HCT116 (cell line): ENCODE measurements around the gene GOLIM4. TPM values are rescaled to one million over a fixed set of nuclear protein-coding genes. Genes with fewer than 3 reads are reported as not detected.

ENCODE experiments used
- ATAC-seq: fragments of 200-7000 bp; cut with Tn5 transposase; 2 replicates; pipeline ENCODE4 v1.9.1; 2020; ENCODE audit warnings: mild to moderate bottlenecking, moderate library complexity
- BruUV-seq: library from RNA; stranded (reverse); fragments of 400-500 nt; replicated peaks from 2 replicates; lab custom pipeline; 2021; lab: Mats Ljungman, UMichigan
- CTCF ChIA-PET: fragments of 300-600 bp; sonication (Branson Sonifier 250); formaldehyde crosslinking; loops from one replicate; lab custom pipeline; 2021; ENCODE audit warnings: antibody characterized with exemption; lab: Charles Lee
- POLR2A ChIA-PET: fragments of 300-600, 350-600 bp; sonication (Branson Sonifier 250); formaldehyde crosslinking; loops from one replicate; lab custom pipeline; 2021; ENCODE audit warnings: antibody characterized with exemption; lab: Charles Lee
- RAD21 ChIA-PET, 2 experiments: fragments of 300-600 bp; sonication (Branson Sonifier 250); formaldehyde crosslinking; loops; one replicate each; lab custom pipeline; 2023; ENCODE audit warnings: low total read pairs in 2 of 2; ENCODE audit not compliant: uncharacterized antibody in 2 of 2, unreplicated experiment in 2 of 2, low non-redundant PET in 1 of 2; lab: Charles Lee
- DNase-seq: peaks from one replicate; pipeline ENCODE4 v3.0.0-alpha.2; 2010; ENCODE audit warnings: low read depth, low spot score
- H2AFZ ChIP-seq: fragments of 200-600 bp; shearing (Covaris generic), sonication (generic); 2 replicates; pipeline ENCODE4 v1.6.1; 2017; ENCODE audit warnings: low read depth, mixed run types, mixed read lengths, antibody characterized with exemption, low read length; ENCODE audit not compliant: poor library complexity, severe bottlenecking
- H3K27ac ChIP-seq: 2 replicates; pipeline ENCODE4 v1.5.1; 2012; ENCODE audit warnings: low read depth, low read length
- H3K27me3 ChIP-seq: fragments of 200-600 bp; sonication (generic); 2 replicates; pipeline ENCODE4 v1.6.1; 2016; ENCODE audit warnings: mixed run types, low read length, mixed read lengths; ENCODE audit not compliant: insufficient read depth
- H3K36me3 ChIP-seq, 2 experiments: fragments of 200-500 bp in 1 of 2; fragments of 200-600 bp in 1 of 2; sonication (Bioruptor generic) in 1 of 2; sonication (generic) in 1 of 2; 2 replicates each; pipeline versions ENCODE4 v1.5.1 to v1.6.1; 2014 to 2016; ENCODE audit warnings: low read length in 2 of 2, inconsistent platforms in 1 of 2, mixed read lengths in 1 of 2, mixed run types in 1 of 2; ENCODE audit not compliant: insufficient read depth in 2 of 2, control insufficient read depth in 1 of 2
- H3K4me1 ChIP-seq, 2 experiments: fragments of 200-600 bp in 1 of 2; sonication (generic) in 1 of 2; 2 replicates each; pipeline versions ENCODE4 v1.5.1 to v1.6.1; 2012 to 2017; ENCODE audit warnings: low read length in 2 of 2, inconsistent platforms in 1 of 2, mild to moderate bottlenecking in 1 of 2, mixed read lengths in 1 of 2, mixed run types in 1 of 2, moderate library complexity in 1 of 2; ENCODE audit not compliant: insufficient read depth in 2 of 2, control insufficient read depth in 1 of 2
- H3K4me2 ChIP-seq: fragments of 200-600 bp; sonication (generic); 2 replicates; pipeline ENCODE4 v1.6.1; 2017; ENCODE audit warnings: mixed run types, low read length, mixed read lengths
- H3K4me3 ChIP-seq, 2 experiments: fragments of 200-600 bp in 1 of 2; sonication (generic) in 1 of 2; replicated peaks in 1 of 2; 2 replicates each; pipeline ENCODE4 v1.5.1; 2011 to 2016; ENCODE audit warnings: low read length in 2 of 2, control low read depth in 1 of 2, low read depth in 1 of 2, mild to moderate bottlenecking in 1 of 2, mixed read lengths in 1 of 2, mixed run types in 1 of 2
- H3K79me2 ChIP-seq: fragments of 200-600 bp; sonication (generic); 2 replicates; pipeline ENCODE4 v1.6.1; 2017; ENCODE audit warnings: mild to moderate bottlenecking, mixed run types, low read length, moderate library complexity, mixed read lengths; ENCODE audit not compliant: insufficient read depth
- H3K9ac ChIP-seq: fragments of 200-600 bp; sonication (generic); 2 replicates; pipeline ENCODE4 v1.6.1; 2016; ENCODE audit warnings: low read length, mixed read lengths
- H3K9me2 ChIP-seq: fragments of 200-600 bp; sonication (generic), shearing (Covaris generic); 2 replicates; pipeline ENCODE4 v1.6.1; 2017; ENCODE audit warnings: mixed run types, mild to moderate bottlenecking, moderate library complexity; ENCODE audit not compliant: insufficient read depth
- H3K9me3 ChIP-seq, 2 experiments: fragments of 200-500 bp in 1 of 2; fragments of 200-600 bp in 1 of 2; sonication (Bioruptor generic) in 1 of 2; sonication (generic) in 1 of 2; 2 replicates each; pipeline ENCODE4 v1.6.1; 2014 to 2017; ENCODE audit warnings: low read length in 2 of 2, mixed read lengths in 2 of 2, inconsistent platforms in 1 of 2, low read depth in 1 of 2, mild to moderate bottlenecking in 1 of 2, mixed run types in 1 of 2, moderate library complexity in 1 of 2; ENCODE audit not compliant: control insufficient read depth in 1 of 2, insufficient read depth in 1 of 2
- H4K20me1 ChIP-seq: fragments of 200-600 bp; sonication (generic), shearing (Covaris generic); 2 replicates; pipeline ENCODE4 v1.6.1; 2017; ENCODE audit warnings: mixed run types, mild to moderate bottlenecking, moderate library complexity; ENCODE audit not compliant: insufficient read depth
- CBX3 ChIP-seq: IDR thresholded peaks from 2 replicates; pipeline ENCODE4 v1.6.1; 2012; ENCODE audit warnings: low read depth
- CEBPB ChIP-seq: IDR thresholded peaks from 2 replicates; pipeline ENCODE4 v1.6.1; 2012; ENCODE audit warnings: low read depth
- EGR1 ChIP-seq: IDR thresholded peaks from 2 replicates; pipeline ENCODE4 v1.6.1; 2012; ENCODE audit warnings: low read depth
- ELF1 ChIP-seq: IDR thresholded peaks from 2 replicates; pipeline ENCODE4 v1.6.1; 2012; ENCODE audit warnings: low read depth, borderline replicate concordance
- EZH2phosphoT487 ChIP-seq: fragments of 200-600 bp; IDR thresholded peaks from 2 replicates; pipeline ENCODE4 v1.6.1; 2018; ENCODE audit warnings: antibody characterized with exemption, borderline replicate concordance
- FOSL1 ChIP-seq: IDR thresholded peaks from 2 replicates; pipeline ENCODE4 v1.6.1; 2012; ENCODE audit warnings: low read depth
- JUND ChIP-seq: IDR thresholded peaks from 2 replicates; pipeline ENCODE4 v1.6.1; 2012
- POLR2A ChIP-seq: IDR thresholded peaks from 2 replicates; pipeline ENCODE4 v1.7.0; 2011; ENCODE audit warnings: borderline replicate concordance; ENCODE audit not compliant: insufficient read depth, insufficient read length; ENCODE audit errors: extremely low read depth
- POLR2AphosphoS5 ChIP-seq: IDR thresholded peaks from 2 replicates; pipeline ENCODE4 v1.6.1; 2011; ENCODE audit warnings: mild to moderate bottlenecking, low read depth, low read length, moderate library complexity
- SIN3A ChIP-seq: IDR thresholded peaks from 2 replicates; pipeline ENCODE4 v1.6.1; 2012; ENCODE audit warnings: low read depth
- SRF ChIP-seq: IDR thresholded peaks from 2 replicates; pipeline ENCODE4 v1.6.1; 2012; ENCODE audit warnings: low read depth
- YY1 ChIP-seq: IDR thresholded peaks from 2 replicates; pipeline ENCODE4 v1.6.1; 2011; ENCODE audit warnings: low read length, low read depth, moderate library complexity, mild to moderate bottlenecking; ENCODE audit not compliant: insufficient replicate concordance; ENCODE audit errors: extremely low read depth
- ZFX ChIP-seq: fragments of 450-650 bp; IDR thresholded peaks from 2 replicates; pipeline ENCODE4 v1.6.1; 2017
- intact Hi-C: fragments of 100-400 bp; cut with micrococcal nuclease; formaldehyde crosslinking; loops from 2 replicates; pipeline ENCODE4 v1.10.0; 2022
- total RNA-seq: library from RNA; stranded (reverse); gene quantifications from one replicate; pipeline ENCODE4 v1.2.1, GENCODE V29; 2021; ENCODE audit not compliant: unreplicated experiment
- TF ChIP-seq, protein P1 (sequence below): IDR thresholded peaks from 2 replicates; pipeline ENCODE4 v1.6.1; 2012
- TF ChIP-seq, protein P2 (sequence below), 3 experiments: fragments of 200-600 bp in 1 of 3; sonication (generic) in 1 of 3; IDR thresholded peaks in 2 of 3; conservative IDR thresholded peaks in 1 of 3; 2 replicates each; pipeline ENCODE4 v1.5.1; 2012 to 2017; ENCODE audit warnings: low read depth in 2 of 3, low read length in 2 of 3, antibody characterized with exemption in 1 of 3, borderline replicate concordance in 1 of 3, control low read depth in 1 of 3, mild to moderate bottlenecking in 1 of 3, mixed read lengths in 1 of 3, mixed run types in 1 of 3, moderate library complexity in 1 of 3; ENCODE audit not compliant: insufficient read depth in 1 of 3
- TF ChIP-seq, protein P3 (sequence below): IDR thresholded peaks from 2 replicates; pipeline ENCODE4 v1.6.1; 2012

GOLIM4 gene
- total RNA-seq, 1 experiment from 2014 or later, result 10.6 TPM

DNA sequence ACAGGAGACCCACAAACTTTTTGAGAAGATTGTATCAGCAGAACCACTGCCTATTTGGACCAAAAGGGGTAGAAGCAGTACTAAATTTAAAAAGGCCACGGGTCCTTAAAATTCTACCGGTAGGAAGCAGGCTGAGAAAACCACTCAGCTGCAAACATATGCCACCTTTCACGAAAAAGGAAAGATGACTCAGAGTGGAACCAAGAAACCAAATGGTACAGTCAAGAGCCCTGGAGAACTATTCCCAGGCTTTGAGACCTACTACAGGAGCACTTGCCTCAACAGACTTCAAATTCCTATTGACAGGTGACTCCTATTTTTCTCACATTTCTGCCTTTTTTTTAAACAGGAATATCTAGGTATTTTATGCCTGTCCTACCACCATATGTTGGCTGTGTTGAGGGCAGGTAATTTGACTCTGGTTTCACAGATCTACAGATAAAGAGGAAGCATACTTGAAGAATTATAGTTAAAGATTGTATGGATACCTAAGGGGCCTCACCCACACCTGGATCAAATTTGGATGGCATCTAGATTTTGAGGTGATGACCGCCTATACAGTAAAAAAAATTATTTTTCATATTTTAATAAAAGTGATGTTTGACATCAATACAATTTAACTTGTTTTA lies 10.1 kb downstream of the GOLIM4 start:
- no peak for DNase-seq
- peaks cover 39% of the 10 kb centered on the region for H3K79me2 ChIP-seq
- H2AFZ ChIP-seq, result no peak overlapping the region
- ATAC-seq, result no peak
- H3K9me2 ChIP-seq, result no peaks in the 10 kb centered on the region
- H3K4me2 ChIP-seq, result no peak overlapping the region
- H3K9ac ChIP-seq, result no peak overlapping the region
- no TSS peak for BruUV-seq
- ChIA-PET CTCF (no interaction called here), RAD21 (no interaction called here), POLR2A (no interaction called here)
- TF ChIP-seq, protein P1, sequence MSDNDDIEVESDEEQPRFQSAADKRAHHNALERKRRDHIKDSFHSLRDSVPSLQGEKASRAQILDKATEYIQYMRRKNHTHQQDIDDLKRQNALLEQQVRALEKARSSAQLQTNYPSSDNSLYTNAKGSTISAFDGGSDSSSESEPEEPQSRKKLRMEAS, result no peak
- no peak for TF ChIP-seq ZFX
- no peak for TF ChIP-seq CEBPB
- TF ChIP-seq, protein P2, sequence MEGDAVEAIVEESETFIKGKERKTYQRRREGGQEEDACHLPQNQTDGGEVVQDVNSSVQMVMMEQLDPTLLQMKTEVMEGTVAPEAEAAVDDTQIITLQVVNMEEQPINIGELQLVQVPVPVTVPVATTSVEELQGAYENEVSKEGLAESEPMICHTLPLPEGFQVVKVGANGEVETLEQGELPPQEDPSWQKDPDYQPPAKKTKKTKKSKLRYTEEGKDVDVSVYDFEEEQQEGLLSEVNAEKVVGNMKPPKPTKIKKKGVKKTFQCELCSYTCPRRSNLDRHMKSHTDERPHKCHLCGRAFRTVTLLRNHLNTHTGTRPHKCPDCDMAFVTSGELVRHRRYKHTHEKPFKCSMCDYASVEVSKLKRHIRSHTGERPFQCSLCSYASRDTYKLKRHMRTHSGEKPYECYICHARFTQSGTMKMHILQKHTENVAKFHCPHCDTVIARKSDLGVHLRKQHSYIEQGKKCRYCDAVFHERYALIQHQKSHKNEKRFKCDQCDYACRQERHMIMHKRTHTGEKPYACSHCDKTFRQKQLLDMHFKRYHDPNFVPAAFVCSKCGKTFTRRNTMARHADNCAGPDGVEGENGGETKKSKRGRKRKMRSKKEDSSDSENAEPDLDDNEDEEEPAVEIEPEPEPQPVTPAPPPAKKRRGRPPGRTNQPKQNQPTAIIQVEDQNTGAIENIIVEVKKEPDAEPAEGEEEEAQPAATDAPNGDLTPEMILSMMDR (IDR thresholded peaks at IDR 0.05 in 2 of 3, conservative IDR thresholded peaks at IDR 0.05 in 1 of 3; ENCODE audit: borderline replicate concordance in 1 of 3, insufficient read depth in 1 of 3, low read depth in 2 of 3, low read length in 2 of 3), result no peak
- no peak overlapping the region for H3K27ac ChIP-seq
- H3K36me3 ChIP-seq, result no peaks in the 10 kb centered on the region
- no peaks in the 10 kb centered on the region for H4K20me1 ChIP-seq
- H3K27me3 ChIP-seq, result no peaks in the 10 kb centered on the region
- H3K4me3 ChIP-seq, result no peak overlapping the region
- intact Hi-C loops, result no loop called here
- H3K4me1 ChIP-seq, result peaks cover 9 to 14% of the 10 kb centered on the region in 2 experiments; a peak in 3 of 4 replicates
- no peaks in the 10 kb centered on the region for H3K9me3 ChIP-seq

DNA sequence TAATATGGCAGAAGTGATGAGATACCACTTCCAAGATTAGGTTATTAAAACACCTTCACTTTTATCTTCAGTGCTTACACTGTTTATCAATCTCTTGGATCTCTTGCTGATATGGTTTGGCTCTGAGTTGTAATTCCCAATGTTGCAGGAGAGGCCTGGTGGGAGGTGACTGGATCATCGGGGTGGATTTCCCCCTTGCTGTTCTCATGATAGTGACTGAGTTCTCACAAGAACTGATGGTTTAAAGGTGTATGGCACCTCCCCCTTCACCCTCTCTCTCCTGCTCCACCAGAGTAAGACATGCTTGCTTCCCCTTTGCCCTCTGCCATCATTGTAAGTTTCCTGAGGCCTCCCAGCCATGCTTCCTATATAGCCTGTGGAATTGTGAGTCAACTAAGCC lies 11.8 kb downstream of the GOLIM4 start:
- H3K4me3 ChIP-seq, result no peak overlapping the region
- ChIA-PET CTCF (no interaction called here), POLR2A (no interaction called here), RAD21 (no interaction called here)
- BruUV-seq, result no TSS peak
- no peaks in the 10 kb centered on the region for H3K9me2 ChIP-seq
- no peak overlapping the region for H2AFZ ChIP-seq
- H3K27ac ChIP-seq, result no peak overlapping the region
- H3K9ac ChIP-seq, result no peak overlapping the region
- DNase-seq (no peak), ATAC-seq (no peak)
- H3K4me1 ChIP-seq, result peaks cover 9 to 10% of the 10 kb centered on the region in 2 experiments; a peak in 3 of 4 replicates
- H3K9me3 ChIP-seq, result no peaks in the 10 kb centered on the region
- H4K20me1 ChIP-seq, result no peaks in the 10 kb centered on the region
- H3K36me3 ChIP-seq, result no peaks in the 10 kb centered on the region
- intact Hi-C loops, result no loop called here
- no peak overlapping the region for H3K4me2 ChIP-seq
- no peaks in the 10 kb centered on the region for H3K27me3 ChIP-seq
- H3K79me2 ChIP-seq, result peaks cover 33% of the 10 kb centered on the region
- TF ChIP-seq YY1, result no peak
- TF ChIP-seq, protein P1, result no peak
- TF ChIP-seq, protein P2 (IDR thresholded peaks at IDR 0.05 in 2 of 3, conservative IDR thresholded peaks at IDR 0.05 in 1 of 3; ENCODE audit: borderline replicate concordance in 1 of 3, insufficient read depth in 1 of 3, low read depth in 2 of 3, low read length in 2 of 3), result no peak
- TF ChIP-seq ELF1, result no peak
- TF ChIP-seq SRF, result no peak
- TF ChIP-seq, protein P3, sequence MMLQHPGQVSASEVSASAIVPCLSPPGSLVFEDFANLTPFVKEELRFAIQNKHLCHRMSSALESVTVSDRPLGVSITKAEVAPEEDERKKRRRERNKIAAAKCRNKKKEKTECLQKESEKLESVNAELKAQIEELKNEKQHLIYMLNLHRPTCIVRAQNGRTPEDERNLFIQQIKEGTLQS, result no peak
- no peak for TF ChIP-seq FOSL1
- no peak for TF ChIP-seq CBX3
- TF ChIP-seq POLR2A, result no peak
- no peak for TF ChIP-seq CEBPB
- no peak for TF ChIP-seq EGR1
- no peak for TF ChIP-seq EZH2phosphoT487
- no peak for TF ChIP-seq POLR2AphosphoS5
- no peak for TF ChIP-seq JUND
- no peak for TF ChIP-seq SIN3A
